Posterior vena cava (tissue), 2 donors: Measurements from ENCODE around the gene SLC5A3. TPM values are rescaled to one million over a fixed set of nuclear protein-coding genes. Genes with fewer than 3 reads are reported as not detected.

ENCODE experiments used
- DNase-seq: peaks from one replicate; pipeline ENCODE4 v3.0.0-alpha.2; 2020; ENCODE audit warnings: low spot score
- intact Hi-C, 2 donors: fragments of 100-400 bp; cut with DNase I; formaldehyde crosslinking; loops; one replicate each; pipeline versions ENCODE4 v1.14.1 to v1.14.2; 2022 to 2023
- total RNA-seq, 2 donors: library from RNA; stranded (reverse); fragmentation: NEBNext Ultra II Directional; extraction: Animal tissue kit (Norgen Biotek cat#: 25700); gene quantifications; one replicate each; pipeline ENCODE4 v1.2.1, GENCODE V29; 2021
- donor health status: DM: yes; HTN: yes; CAD: no.
- donor health status: DM: yes; HTN: yes; CAD: no.

Gene SLC5A3
- total RNA-seq, 2 donors from 2014 or later: 10.9 to 16.4 TPM

GRCh38 chr21:34091032-34091431, 17.7 kb downstream of the SLC5A3 start:
- intact Hi-C loops: no loop called here
- DNase-seq: no peak

- intact Hi-C loops: no loop called here
- DNase-seq: no peak
Observed at GRCh38 chr21:34091607-34092006, 18.2 kb downstream of the SLC5A3 start.

- intact Hi-C loops: no loop called here
- DNase-seq: no peak
Observed at GRCh38 chr21:34092262-34092921, 19.0 kb downstream of the SLC5A3 start.

- intact Hi-C loops: no loop called here
- DNase-seq: no peak
Observed at GRCh38 chr21:34093083-34093482, 19.7 kb downstream of the SLC5A3 start.

- intact Hi-C loops: no loop called here
- DNase-seq: no peak
Observed at GRCh38 chr21:34094949-34095348, 21.6 kb downstream of the SLC5A3 start.

GRCh38 chr21:34097442-34097841, 24.1 kb downstream of the SLC5A3 start:
- intact Hi-C loops: no loop called here
- DNase-seq: no peak

- no peak for DNase-seq
- intact Hi-C loops: no loop called here
Observed at GRCh38 chr21:34100337-34100736, 27.0 kb downstream of the SLC5A3 start.

GRCh38 chr21:34100790-34101189, 27.4 kb downstream of the SLC5A3 start:
- intact Hi-C loops: no loop called here
- no peak for DNase-seq

GRCh38 chr21:34105947-34106541, 32.7 kb downstream of the SLC5A3 start:
- intact Hi-C loops: no loop called here
- no peak for DNase-seq

GRCh38 chr21:34107606-34108005, 34.2 kb downstream of the SLC5A3 start:
- DNase-seq: no peak
- intact Hi-C loops: no loop called here

GRCh38 chr21:34109075-34109474, 35.7 kb downstream of the SLC5A3 start:
- DNase-seq: no peak
- intact Hi-C loops: no loop called here

- intact Hi-C loops: loop anchor here in 1 of 2 donors (10.0 kb wide), 1 partner anchor 1406 kb away; no protein-coding TSS in a partner anchor
- no peak for DNase-seq
Observed at GRCh38 chr21:34110594-34111202, 37.3 kb downstream of the SLC5A3 start.

- intact Hi-C loops: loop anchor here in 1 of 2 donors (1.0 to 10.0 kb wide), 2 partner anchors 35 to 1408 kb away; no protein-coding TSS in a partner anchor
- DNase-seq: no peak
Observed at GRCh38 chr21:34112316-34113033, 39.1 kb downstream of the SLC5A3 start.

GRCh38 chr21:34113842-34114241, 40.5 kb downstream of the SLC5A3 start:
- intact Hi-C loops: loop anchor here in 1 of 2 donors (10.0 kb wide), 1 partner anchor 1409 kb away; no protein-coding TSS in a partner anchor
- DNase-seq: no peak

- intact Hi-C loops: loop anchor here in 1 of 2 donors (10.0 kb wide), 1 partner anchor 1410 kb away; no protein-coding TSS in a partner anchor
- DNase-seq: no peak
Observed at GRCh38 chr21:34115160-34115559, 41.8 kb downstream of the SLC5A3 start.

- no peak for DNase-seq
- intact Hi-C loops: loop anchor here in 1 of 2 donors (10.0 kb wide), 1 partner anchor 1412 kb away; no protein-coding TSS in a partner anchor
Observed at GRCh38 chr21:34116569-34116968, 43.2 kb downstream of the SLC5A3 start.

- intact Hi-C loops: no loop called here
- DNase-seq: no peak
Observed at GRCh38 chr21:34120867-34121266, 47.5 kb downstream of the SLC5A3 start.

- intact Hi-C loops: no loop called here
- DNase-seq: no peak
Observed at GRCh38 chr21:34122047-34122446, 48.7 kb downstream of the SLC5A3 start.
